Upper lobe of right lung (tissue), 1 donor: ENCODE data around the gene HPCA. TPM values are rescaled to one million over a fixed set of nuclear protein-coding genes. Genes with fewer than 3 reads are reported as not detected.

Experiments
- ATAC-seq: fragments of 200-7000 bp; cut with Tn5 transposase; one replicate; pipeline ENCODE4 v1.9.1; 2020; ENCODE audit warnings: mild to moderate bottlenecking, moderate library complexity
- DNase-seq: peaks from one replicate; pipeline ENCODE4 v3.0.0-alpha.2; 2020
- H3K27ac ChIP-seq: fragments of 200-600 bp; one replicate; pipeline ENCODE4 v1.8.0; 2022
- H3K27me3 ChIP-seq: fragments of 200-600 bp; one replicate; pipeline ENCODE4 v1.8.0; 2022; ENCODE audit warnings: mild to moderate bottlenecking
- H3K36me3 ChIP-seq: fragments of 200-600 bp; one replicate; pipeline ENCODE4 v1.8.0; 2022
- H3K4me1 ChIP-seq: fragments of 200-600 bp; one replicate; pipeline ENCODE4 v1.8.0; 2022
- H3K4me3 ChIP-seq: fragments of 200-600 bp; one replicate; pipeline ENCODE4 v1.8.0; 2022; ENCODE audit warnings: mild to moderate bottlenecking
- H3K9me3 ChIP-seq: fragments of 200-600 bp; one replicate; pipeline ENCODE4 v1.8.0; 2022
- CTCF ChIP-seq: fragments of 200-600 bp; IDR thresholded peaks from one replicate; pipeline ENCODE4 v1.8.0; 2022; ENCODE audit warnings: antibody characterized with exemption
- intact Hi-C: fragments of 100-400 bp; cut with DNase I; formaldehyde crosslinking; loops from one replicate; pipeline ENCODE4 v1.11.0; 2022
- total RNA-seq: library from RNA; stranded (reverse); fragmentation: NEBNext Ultra II Directional; extraction: Animal tissue kit (Norgen Biotek cat#: 25700); gene quantifications from one replicate; pipeline ENCODE4 v1.2.1, GENCODE V29; 2021
- donor health status: DM: no; HTN: yes; CAD: no; lungs with severe emphysema.

Gene HPCA
- total RNA-seq, 1 donor from 2014 or later = not detected

GRCh38 chr1:32892368-32893197 is 6.3 kb downstream of the HPCA start:
- intact Hi-C loops = no loop called here
- Histone ChIP-seq H3K4me3 (peak overlapping the region; percentile 47), H3K9me3 (no peaks in the 10 kb centered on the region), H3K27me3 (peaks cover 38% of the 10 kb centered on the region), H3K27ac (no peak overlapping the region), H3K36me3 (no peaks in the 10 kb centered on the region), H3K4me1 (peaks cover 6% of the 10 kb centered on the region)
- TF ChIP-seq CTCF = peak; percentile 36
- ATAC-seq (peak; percentile 52), DNase-seq (peak; percentile 65)

- intact Hi-C loops = no loop called here
- H3K9me3 ChIP-seq = no peaks in the 10 kb centered on the region
- H3K27me3 ChIP-seq = peaks cover 30% of the 10 kb centered on the region
- H3K4me1 ChIP-seq = peaks cover 6% of the 10 kb centered on the region
- no peaks in the 10 kb centered on the region for H3K36me3 ChIP-seq
- peak overlapping the region; percentile 47 for H3K4me3 ChIP-seq
- no peak overlapping the region for H3K27ac ChIP-seq
- TF ChIP-seq CTCF = no peak
- ATAC-seq = peak; percentile 36
- DNase-seq = peak; percentile 72
Observed at GRCh38 chr1:32893198-32894018, 7.1 kb downstream of the HPCA start.

GRCh38 chr1:32894019-32894600 is 7.8 kb downstream of the HPCA start:
- Histone ChIP-seq H3K36me3 (no peaks in the 10 kb centered on the region), H3K4me3 (no peak overlapping the region), H3K4me1 (peaks cover 6% of the 10 kb centered on the region), H3K27ac (no peak overlapping the region), H3K27me3 (peaks cover 25% of the 10 kb centered on the region), H3K9me3 (no peaks in the 10 kb centered on the region)
- DNase-seq = peak; percentile 39
- TF ChIP-seq CTCF = no peak
- ATAC-seq = no peak
- intact Hi-C loops = no loop called here

GRCh38 chr1:32894681-32895080 is 8.4 kb downstream of the HPCA start:
- Histone ChIP-seq H3K9me3 (no peaks in the 10 kb centered on the region), H3K27ac (no peak overlapping the region), H3K27me3 (peaks cover 24% of the 10 kb centered on the region), H3K4me3 (no peak overlapping the region), H3K4me1 (peaks cover 6% of the 10 kb centered on the region), H3K36me3 (no peaks in the 10 kb centered on the region)
- DNase-seq (peak; percentile 57), ATAC-seq (no peak)
- no peak for TF ChIP-seq CTCF
- intact Hi-C loops = no loop called here

GRCh38 chr1:32895325-32896215 is 9.3 kb downstream of the HPCA start:
- no peak for TF ChIP-seq CTCF
- peak; percentile 58 for DNase-seq
- peaks cover 6% of the 10 kb centered on the region for H3K4me1 ChIP-seq
- ATAC-seq = no peak
- no peak overlapping the region for H3K4me3 ChIP-seq
- intact Hi-C loops = no loop called here
- H3K27ac ChIP-seq = no peak overlapping the region
- peaks cover 21% of the 10 kb centered on the region for H3K27me3 ChIP-seq
- no peaks in the 10 kb centered on the region for H3K36me3 ChIP-seq
- no peaks in the 10 kb centered on the region for H3K9me3 ChIP-seq
